ENCODE results near the gene AMY1A. TPM values are rescaled to one million over a fixed set of nuclear protein-coding genes. Genes with fewer than 3 reads are reported as not detected.
"Not testable (repeated sequence)": the region's sequence is repeated elsewhere in the genome, so short reads cannot be mapped to it uniquely, and the experiment has no call there.

Gene AMY1A
- total RNA-seq, 1 donor from 2014 or later = not detected

DNA sequence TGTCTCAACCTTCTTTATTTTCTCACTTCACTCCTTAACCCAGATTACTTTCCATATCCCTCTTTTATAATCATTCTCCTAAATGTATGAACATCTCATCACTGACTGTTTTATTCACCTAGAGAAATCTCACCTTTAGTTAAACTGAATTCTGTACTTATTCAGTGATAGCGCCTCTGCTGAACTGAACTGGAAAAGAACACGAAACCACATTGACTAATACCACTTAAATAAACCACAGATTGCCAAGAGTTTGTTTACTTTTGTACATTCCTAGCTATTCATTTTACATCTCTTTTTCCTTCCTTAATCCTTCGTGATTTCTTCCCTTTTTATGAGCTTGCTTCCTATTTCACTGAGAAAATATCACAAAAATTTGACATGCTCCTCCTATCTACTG lies 52.1 kb downstream of the AMY1A start:
- not testable (repeated sequence) for H3K36me3 Mint-ChIP-seq; H3K4me1 Mint-ChIP-seq; H3K4me3 Mint-ChIP-seq; H3K27me3 Mint-ChIP-seq (ENCODE audit: low read depth); H3K9me3 Mint-ChIP-seq; DNase-seq (ENCODE audit: low spot score in 2 of 2, unreplicated experiment in 2 of 2); H3K27ac Mint-ChIP-seq

- H3K4me1 Mint-ChIP-seq; H3K4me3 Mint-ChIP-seq; DNase-seq (ENCODE audit: low spot score in 2 of 2, unreplicated experiment in 2 of 2); H3K27me3 Mint-ChIP-seq (ENCODE audit: low read depth); H3K27ac Mint-ChIP-seq; H3K9me3 Mint-ChIP-seq; H3K36me3 Mint-ChIP-seq: not testable (repeated sequence)
Observed at GRCh38 chr1:103710381-103710780, 54.8 kb downstream of the AMY1A start.

Other genes with a start within 250 kb of the AMY1A start
- 28.4 to 30.0 TPM (median 29.6 TPM) in 3 replicates for gene RNPC3, start 130.1 kb upstream of the AMY1A start, total RNA-seq
- 12.3 to 12.7 TPM (median 12.6 TPM) in 3 replicates for gene AMY2B, start 84.2 kb upstream of the AMY1A start, total RNA-seq
- not detected in 3 replicates for gene AMY2A, start 38.3 kb upstream of the AMY1A start, total RNA-seq
- gene AMY1B, start 40.5 kb downstream of the AMY1A start, total RNA-seq = not detected in 3 replicates
- gene AMY1C, start 94.1 kb downstream of the AMY1A start, total RNA-seq = not detected in 3 replicates